GM12874 (cell line): ENCODE data around the gene SOX9.

Experiments used
- TF ChIP-seq, protein P1 (sequence below): IDR thresholded peaks from 2 replicates; pipeline ENCODE4 v1.5.1; 2011; ENCODE audit warnings: low read depth, mild to moderate bottlenecking, control low read depth, low read length, moderate library complexity; ENCODE audit not compliant: insufficient read depth

Gene SOX9

DNA sequence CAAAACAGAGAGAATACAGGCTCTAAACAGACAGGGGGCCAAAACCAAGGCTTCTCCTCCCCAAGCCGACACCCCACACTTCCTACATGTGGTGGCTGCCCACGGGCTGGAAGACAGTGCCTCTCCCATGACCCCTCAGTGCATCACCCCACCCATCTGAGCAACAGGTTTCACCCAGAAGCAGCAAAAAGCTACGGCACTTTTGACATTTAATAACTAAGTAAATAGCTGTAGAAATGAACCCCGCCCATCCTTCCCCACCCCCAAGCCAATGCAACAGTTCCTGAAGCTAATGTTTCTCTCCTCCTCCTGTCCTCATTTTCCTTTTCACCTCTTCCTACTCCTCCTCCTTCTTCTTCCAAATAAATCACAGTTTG is 9.9 kb upstream of the SOX9 start:
- TF ChIP-seq, protein P1, sequence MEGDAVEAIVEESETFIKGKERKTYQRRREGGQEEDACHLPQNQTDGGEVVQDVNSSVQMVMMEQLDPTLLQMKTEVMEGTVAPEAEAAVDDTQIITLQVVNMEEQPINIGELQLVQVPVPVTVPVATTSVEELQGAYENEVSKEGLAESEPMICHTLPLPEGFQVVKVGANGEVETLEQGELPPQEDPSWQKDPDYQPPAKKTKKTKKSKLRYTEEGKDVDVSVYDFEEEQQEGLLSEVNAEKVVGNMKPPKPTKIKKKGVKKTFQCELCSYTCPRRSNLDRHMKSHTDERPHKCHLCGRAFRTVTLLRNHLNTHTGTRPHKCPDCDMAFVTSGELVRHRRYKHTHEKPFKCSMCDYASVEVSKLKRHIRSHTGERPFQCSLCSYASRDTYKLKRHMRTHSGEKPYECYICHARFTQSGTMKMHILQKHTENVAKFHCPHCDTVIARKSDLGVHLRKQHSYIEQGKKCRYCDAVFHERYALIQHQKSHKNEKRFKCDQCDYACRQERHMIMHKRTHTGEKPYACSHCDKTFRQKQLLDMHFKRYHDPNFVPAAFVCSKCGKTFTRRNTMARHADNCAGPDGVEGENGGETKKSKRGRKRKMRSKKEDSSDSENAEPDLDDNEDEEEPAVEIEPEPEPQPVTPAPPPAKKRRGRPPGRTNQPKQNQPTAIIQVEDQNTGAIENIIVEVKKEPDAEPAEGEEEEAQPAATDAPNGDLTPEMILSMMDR, result no peak

DNA sequence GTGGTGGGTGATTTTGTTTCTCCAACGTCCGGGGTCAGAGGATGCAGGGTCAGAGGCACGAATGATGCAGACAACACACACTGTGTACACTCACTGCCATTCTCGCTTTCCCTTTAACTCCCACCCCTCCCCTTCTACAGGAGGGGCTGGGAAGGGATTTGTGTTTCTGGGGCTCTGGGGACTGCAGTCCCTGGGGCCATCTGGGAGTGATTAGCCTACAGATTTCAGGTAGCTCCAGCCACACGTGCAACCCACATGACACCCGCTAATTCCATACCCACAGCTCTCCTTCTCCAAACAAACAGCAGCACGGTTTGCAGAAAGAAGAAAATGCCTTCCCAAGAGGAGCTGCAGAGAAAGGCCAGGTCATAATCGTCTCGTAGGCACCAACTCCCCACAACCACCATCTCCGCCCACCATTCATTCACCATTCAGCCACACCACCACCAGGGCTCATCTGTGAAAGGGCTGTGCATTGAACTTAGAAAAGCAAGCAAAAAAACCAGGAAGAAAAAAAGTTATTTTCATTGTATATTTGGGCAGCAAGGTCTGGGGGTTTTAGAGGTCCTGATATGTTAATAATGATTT is 9.4 kb upstream of the SOX9 start:
- TF ChIP-seq, protein P1, result no peak

DNA sequence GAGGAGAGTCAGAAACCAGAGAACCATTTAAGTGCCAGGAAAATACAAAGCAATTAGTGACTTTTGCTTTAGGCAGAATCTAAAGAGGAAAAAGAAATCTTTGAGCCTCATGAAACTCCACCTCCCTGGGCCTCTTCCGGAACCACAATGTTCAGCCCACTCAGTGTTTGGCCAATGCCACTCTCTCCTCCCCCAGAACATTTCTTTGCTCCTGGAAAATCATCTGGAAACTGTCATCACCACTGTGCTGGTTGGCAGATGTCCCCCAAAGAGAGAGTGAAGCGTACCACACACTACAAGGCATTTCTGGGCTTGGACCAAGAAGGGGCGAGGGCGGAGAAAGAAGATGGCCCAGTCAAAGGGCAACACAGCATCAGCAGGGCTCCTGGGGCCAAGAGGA is 7.1 kb upstream of the SOX9 start:
- TF ChIP-seq, protein P1, result no peak

DNA sequence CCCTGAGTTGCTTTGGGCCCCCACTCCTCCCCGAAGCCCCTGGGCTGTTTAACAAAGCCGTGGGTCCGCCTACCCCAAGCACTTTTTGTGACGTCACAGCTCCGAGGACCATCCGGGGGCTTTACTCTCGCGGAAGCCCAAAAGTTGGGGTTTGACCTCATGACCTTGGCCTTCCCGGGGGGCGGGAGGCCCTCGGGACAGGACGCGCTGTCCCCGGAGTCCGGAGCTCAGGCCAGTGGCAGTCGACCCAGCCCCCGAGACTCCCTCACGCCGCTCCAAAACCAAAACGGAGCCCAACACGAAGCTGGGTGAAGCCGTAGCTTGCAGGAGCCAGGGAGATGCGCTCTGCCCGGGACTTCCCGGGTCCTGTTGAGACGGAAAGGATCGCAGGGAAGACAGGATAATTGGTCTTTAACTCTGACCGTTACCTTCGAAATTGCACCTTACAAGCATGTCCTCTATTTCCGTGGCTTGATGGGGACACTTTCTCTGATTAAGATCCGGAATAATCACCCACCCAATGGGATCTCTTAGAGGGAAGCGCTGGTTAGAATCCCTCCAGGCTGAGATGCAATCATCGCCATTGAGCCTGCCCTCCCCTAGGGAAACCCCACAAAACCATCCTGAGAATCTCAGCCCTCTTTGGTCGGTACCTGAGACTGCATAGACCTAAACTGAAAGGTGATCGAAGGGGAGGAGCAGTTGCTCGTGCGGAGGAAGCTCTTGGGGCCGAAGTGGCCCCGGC is 4.9 kb upstream of the SOX9 start:
- TF ChIP-seq, protein P1, result no peak

DNA sequence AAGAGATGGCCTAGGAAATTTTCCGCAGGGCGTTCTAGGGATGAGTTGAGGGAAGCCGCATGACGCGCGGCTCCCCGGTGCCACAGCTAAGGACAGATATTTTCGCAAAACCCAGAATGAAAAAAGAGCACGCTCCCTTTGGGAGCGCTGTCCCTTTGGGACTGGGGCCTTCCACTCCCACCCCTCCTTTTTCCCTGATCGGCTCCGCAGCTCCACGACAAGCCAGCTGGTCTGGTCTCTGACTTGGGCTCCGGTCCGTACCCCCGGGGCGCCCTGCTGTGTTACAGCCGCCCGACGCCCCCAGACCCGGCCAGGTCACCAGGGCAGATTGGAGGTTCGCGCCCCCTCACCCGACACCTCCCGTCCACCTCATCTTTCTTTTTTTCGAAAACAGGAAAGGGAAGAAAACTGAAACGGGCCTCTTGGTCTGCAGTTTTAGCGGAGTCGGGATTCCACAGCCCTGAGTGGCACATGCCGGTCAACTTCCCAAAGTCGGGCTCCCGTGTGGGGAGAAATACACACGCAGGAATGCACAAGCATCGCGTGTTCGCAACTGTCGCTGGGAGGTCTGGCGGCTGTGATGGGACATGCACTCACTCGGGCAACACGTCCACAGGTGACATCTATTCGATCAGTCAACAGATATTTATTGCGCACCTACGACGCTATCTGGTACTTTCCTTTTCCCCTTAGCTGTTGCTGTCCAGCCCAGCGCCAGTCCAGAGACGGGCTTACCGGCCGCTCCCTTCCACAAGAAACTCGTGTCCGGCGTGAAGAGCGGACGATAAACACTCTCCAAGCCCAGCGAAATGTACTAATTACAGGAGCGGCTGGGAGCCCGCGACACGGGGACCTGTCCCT is 3.9 kb upstream of the SOX9 start:
- TF ChIP-seq, protein P1, result no peak

DNA sequence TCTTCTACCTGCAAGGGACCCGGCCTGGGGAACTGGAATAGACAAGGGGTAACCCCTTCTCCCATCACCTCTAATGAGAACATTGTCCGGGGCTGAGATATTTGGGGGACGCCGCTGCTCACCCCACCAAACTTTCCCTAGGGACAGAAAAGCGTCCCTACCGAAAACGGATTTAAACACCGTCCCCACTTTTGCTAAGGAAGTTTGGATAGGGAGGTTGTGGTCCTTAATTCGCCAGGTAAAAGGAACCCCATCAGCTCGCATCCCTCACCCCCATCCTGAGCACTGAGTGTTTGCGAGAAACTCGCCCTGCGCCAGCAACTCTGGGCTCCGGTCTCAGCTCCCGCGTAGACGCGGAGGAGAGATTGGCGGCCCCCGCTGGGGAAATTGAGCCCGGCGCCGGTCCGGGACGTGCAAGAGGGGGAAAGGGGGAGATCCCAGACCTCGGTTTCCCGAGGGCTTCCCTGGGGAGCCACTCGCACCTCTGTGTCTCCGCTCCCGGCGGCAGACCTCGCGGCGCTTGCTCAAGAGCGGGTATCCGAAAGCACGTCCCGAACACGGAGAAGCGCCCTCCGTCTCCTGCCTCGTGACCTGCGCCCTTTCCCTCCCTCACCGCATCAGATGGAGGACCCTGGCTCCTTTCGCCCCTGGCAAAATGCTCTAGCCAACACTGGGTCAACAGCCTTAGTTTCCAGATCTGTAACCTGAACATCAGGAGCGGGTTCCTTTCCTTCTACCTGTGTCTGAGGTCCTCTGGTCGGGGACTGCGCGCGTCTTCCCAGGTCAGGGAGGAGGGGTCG is 3.1 kb upstream of the SOX9 start:
- TF ChIP-seq, protein P1, result no peak
